ENCODE results near the gene SHH.

GRCh38 chr7:155795401-155795800 lies 16.9 kb downstream of the SHH start:
- TF ChIP-seq, protein P1, sequence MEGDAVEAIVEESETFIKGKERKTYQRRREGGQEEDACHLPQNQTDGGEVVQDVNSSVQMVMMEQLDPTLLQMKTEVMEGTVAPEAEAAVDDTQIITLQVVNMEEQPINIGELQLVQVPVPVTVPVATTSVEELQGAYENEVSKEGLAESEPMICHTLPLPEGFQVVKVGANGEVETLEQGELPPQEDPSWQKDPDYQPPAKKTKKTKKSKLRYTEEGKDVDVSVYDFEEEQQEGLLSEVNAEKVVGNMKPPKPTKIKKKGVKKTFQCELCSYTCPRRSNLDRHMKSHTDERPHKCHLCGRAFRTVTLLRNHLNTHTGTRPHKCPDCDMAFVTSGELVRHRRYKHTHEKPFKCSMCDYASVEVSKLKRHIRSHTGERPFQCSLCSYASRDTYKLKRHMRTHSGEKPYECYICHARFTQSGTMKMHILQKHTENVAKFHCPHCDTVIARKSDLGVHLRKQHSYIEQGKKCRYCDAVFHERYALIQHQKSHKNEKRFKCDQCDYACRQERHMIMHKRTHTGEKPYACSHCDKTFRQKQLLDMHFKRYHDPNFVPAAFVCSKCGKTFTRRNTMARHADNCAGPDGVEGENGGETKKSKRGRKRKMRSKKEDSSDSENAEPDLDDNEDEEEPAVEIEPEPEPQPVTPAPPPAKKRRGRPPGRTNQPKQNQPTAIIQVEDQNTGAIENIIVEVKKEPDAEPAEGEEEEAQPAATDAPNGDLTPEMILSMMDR (IDR thresholded peaks at IDR 0.05), result no peak
- no peak for TF ChIP-seq POLR2A (IDR thresholded peaks at IDR 0.05)

Data from testis (tissue), 2 donors.